SU-DHL-6 (cell line): ENCODE measurements around the gene TRIP4.

Experiments used
- EZH2phosphoT487 ChIP-seq: fragments of 200-600 bp; sonication (generic), shearing (Covaris generic); conservative IDR thresholded peaks from 2 replicates; pipeline ENCODE4 v1.6.1; 2018; ENCODE audit warnings: mild to moderate bottlenecking, antibody characterized with exemption, low read length, moderate library complexity, mixed read lengths
- TF ChIP-seq, protein P1 (sequence below): fragments of 200-600 bp; sonication (generic); IDR thresholded peaks from one replicate; pipeline ENCODE4 v1.5.1; 2017; ENCODE audit warnings: antibody characterized with exemption, mild to moderate bottlenecking, low read length, moderate library complexity; ENCODE audit not compliant: insufficient read depth, poor library complexity, severe bottlenecking

DNA sequence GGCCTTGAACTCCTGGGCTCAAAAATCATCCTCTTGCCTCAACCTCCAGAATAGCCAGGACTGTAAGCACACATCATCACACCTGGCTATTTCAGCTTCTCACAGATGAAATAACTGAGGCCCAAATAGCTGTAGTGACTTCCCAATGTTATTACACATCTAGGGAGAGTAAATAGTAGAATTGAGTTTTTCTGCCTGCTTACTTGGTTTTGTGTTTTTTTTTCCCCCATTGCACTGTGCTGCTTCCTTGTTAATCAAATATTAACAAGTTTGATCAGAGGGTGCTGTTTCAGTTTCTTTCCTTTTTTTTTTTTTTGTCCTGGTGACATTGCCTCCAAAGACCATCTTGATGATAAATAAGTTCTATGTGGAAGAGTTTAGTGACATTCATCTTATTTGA lies 96.1 kb downstream of the TRIP4 start:
- TF ChIP-seq, protein P1, sequence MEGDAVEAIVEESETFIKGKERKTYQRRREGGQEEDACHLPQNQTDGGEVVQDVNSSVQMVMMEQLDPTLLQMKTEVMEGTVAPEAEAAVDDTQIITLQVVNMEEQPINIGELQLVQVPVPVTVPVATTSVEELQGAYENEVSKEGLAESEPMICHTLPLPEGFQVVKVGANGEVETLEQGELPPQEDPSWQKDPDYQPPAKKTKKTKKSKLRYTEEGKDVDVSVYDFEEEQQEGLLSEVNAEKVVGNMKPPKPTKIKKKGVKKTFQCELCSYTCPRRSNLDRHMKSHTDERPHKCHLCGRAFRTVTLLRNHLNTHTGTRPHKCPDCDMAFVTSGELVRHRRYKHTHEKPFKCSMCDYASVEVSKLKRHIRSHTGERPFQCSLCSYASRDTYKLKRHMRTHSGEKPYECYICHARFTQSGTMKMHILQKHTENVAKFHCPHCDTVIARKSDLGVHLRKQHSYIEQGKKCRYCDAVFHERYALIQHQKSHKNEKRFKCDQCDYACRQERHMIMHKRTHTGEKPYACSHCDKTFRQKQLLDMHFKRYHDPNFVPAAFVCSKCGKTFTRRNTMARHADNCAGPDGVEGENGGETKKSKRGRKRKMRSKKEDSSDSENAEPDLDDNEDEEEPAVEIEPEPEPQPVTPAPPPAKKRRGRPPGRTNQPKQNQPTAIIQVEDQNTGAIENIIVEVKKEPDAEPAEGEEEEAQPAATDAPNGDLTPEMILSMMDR = no peak
- TF ChIP-seq EZH2phosphoT487 = no peak
